PFSK-1 (cell line): ENCODE data around the gene KCNIP1.

Experiments used
- FOXP2 ChIP-seq: optimal IDR thresholded peaks from 2 replicates; pipeline ENCODE3; 2011; ENCODE audit warnings: borderline replicate concordance, control low read depth, inconsistent platforms; ENCODE audit not compliant: insufficient read depth; ENCODE audit errors: extremely low read length, extremely low read depth
- POLR2AphosphoS5 ChIP-seq: IDR thresholded peaks from 2 replicates; pipeline ENCODE4 v1.6.1; 2012; ENCODE audit warnings: low read depth, mild to moderate bottlenecking, control low read depth, low read length, moderate library complexity
- SIN3A ChIP-seq: IDR thresholded peaks from 2 replicates; pipeline ENCODE4 v1.6.1; 2012; ENCODE audit warnings: mild to moderate bottlenecking, low read length, moderate library complexity, borderline replicate concordance; ENCODE audit not compliant: insufficient read depth
- TAF1 ChIP-seq: IDR thresholded peaks from 2 replicates; pipeline ENCODE4 v1.6.1; 2012; ENCODE audit warnings: low read length, control low read depth, borderline replicate concordance; ENCODE audit not compliant: insufficient read depth
- TF ChIP-seq, protein P1 (sequence below), 2 experiments: IDR thresholded peaks; 2 replicates each; pipeline versions ENCODE4 v1.6.1 to v1.8.0; 2011 to 2012; ENCODE audit warnings: low read depth in 2 of 2, low read length in 2 of 2, control low read depth in 1 of 2, inconsistent platforms in 1 of 2, mild to moderate bottlenecking in 1 of 2, moderate library complexity in 1 of 2; ENCODE audit not compliant: insufficient read depth in 1 of 2

KCNIP1 gene

DNA sequence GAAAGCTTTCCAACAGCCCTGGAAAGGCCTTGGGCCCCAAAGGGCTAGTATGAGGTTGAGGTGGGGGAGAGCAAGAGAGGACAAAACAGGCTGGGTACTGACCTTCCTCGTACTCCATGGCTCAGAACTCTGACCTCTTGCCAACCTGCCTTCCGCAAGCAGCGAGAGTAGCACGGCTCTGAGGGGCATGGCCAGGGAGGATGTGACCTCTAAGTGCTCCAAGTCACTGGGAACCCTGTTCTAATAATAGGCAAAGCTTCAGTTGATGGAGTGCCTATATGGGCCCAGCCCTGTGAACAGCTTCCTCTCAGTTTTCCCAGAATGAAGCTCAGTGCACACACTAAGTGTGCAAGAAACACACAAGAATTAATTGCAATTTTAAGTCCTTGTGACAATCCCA, 152.1 kb downstream of the KCNIP1 start:
- TF ChIP-seq SIN3A (no peak), FOXP2 (no peak), TAF1 (no peak), POLR2AphosphoS5 (no peak)
- TF ChIP-seq, protein P1, sequence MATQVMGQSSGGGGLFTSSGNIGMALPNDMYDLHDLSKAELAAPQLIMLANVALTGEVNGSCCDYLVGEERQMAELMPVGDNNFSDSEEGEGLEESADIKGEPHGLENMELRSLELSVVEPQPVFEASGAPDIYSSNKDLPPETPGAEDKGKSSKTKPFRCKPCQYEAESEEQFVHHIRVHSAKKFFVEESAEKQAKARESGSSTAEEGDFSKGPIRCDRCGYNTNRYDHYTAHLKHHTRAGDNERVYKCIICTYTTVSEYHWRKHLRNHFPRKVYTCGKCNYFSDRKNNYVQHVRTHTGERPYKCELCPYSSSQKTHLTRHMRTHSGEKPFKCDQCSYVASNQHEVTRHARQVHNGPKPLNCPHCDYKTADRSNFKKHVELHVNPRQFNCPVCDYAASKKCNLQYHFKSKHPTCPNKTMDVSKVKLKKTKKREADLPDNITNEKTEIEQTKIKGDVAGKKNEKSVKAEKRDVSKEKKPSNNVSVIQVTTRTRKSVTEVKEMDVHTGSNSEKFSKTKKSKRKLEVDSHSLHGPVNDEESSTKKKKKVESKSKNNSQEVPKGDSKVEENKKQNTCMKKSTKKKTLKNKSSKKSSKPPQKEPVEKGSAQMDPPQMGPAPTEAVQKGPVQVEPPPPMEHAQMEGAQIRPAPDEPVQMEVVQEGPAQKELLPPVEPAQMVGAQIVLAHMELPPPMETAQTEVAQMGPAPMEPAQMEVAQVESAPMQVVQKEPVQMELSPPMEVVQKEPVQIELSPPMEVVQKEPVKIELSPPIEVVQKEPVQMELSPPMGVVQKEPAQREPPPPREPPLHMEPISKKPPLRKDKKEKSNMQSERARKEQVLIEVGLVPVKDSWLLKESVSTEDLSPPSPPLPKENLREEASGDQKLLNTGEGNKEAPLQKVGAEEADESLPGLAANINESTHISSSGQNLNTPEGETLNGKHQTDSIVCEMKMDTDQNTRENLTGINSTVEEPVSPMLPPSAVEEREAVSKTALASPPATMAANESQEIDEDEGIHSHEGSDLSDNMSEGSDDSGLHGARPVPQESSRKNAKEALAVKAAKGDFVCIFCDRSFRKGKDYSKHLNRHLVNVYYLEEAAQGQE (IDR thresholded peaks at IDR 0.05; ENCODE audit: insufficient read depth in 1 of 2, low read depth in 2 of 2, low read length in 2 of 2), result no peak

DNA sequence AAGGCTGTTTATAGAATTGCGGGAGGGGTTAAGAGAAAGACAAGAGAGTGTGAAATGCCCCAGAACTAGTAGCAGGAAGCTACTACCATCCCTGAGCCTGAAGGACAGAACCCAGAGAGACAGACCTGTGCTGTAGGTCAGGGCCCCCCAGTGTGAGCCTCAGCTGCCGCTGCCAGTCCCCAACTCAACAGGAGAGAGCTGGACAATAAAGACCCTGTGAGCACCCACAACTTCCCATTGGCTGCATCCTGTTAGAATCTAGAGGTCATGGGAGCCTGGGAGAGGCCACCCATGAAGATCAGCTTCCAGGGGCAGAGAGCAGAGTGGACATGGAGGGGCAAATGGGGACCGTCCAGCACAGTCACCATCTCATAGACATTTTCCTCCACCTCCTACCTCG, 152.5 kb downstream of the KCNIP1 start:
- no peak for TF ChIP-seq TAF1
- no peak for TF ChIP-seq POLR2AphosphoS5
- no peak for TF ChIP-seq SIN3A
- no peak for TF ChIP-seq FOXP2
- TF ChIP-seq, protein P1 (IDR thresholded peaks at IDR 0.05; ENCODE audit: insufficient read depth in 1 of 2, low read depth in 2 of 2, low read length in 2 of 2), result no peak

DNA sequence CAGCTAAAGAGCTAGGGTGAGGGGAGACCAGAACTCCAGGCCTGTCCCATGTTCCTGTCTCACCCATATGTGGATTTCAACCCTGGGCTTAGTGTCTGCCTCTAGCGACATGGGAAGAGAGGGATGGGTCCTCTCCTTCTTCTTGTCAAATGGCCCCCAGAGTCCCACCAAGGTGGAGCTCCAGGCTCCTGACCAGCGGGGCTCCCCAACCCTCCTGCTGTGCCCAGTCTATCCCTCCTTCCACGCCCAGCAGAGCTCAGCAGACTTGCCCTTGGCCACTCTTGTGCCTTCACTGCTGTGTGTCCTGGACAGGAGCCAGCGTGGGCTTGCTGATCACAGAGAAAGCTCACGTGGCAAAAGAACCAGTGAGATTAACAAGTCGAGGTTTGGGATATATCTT, 156.7 kb downstream of the KCNIP1 start:
- no peak for TF ChIP-seq TAF1
- TF ChIP-seq POLR2AphosphoS5, result no peak
- no peak for TF ChIP-seq FOXP2
- TF ChIP-seq, protein P1 (IDR thresholded peaks at IDR 0.05; ENCODE audit: insufficient read depth in 1 of 2, low read depth in 2 of 2, low read length in 2 of 2), result no peak
- no peak for TF ChIP-seq SIN3A

DNA sequence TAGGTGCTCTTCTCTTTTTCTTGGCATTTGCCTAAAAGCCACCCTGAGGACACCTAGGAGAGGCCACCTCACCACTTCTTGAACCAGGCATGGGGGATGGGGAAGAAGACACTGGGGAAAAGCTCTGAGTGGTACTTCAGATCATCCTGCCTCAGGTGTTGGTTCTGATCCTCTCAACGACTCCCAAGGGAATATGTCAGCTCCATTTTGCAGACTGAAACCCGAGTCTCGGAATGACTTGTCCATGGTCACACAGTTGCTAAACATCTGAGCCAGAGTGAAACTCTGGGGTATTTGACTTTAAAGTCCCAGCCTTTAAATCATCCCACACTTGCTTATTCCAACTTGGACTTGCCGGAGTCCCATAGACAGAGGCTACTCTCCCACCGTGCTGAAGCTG, 159.1 kb downstream of the KCNIP1 start:
- no peak for TF ChIP-seq SIN3A

- TF ChIP-seq TAF1, result no peak
- TF ChIP-seq POLR2AphosphoS5, result no peak
- no peak for TF ChIP-seq FOXP2
- TF ChIP-seq, protein P1 (IDR thresholded peaks at IDR 0.05; ENCODE audit: insufficient read depth in 1 of 2, low read depth in 2 of 2, low read length in 2 of 2), result no peak
- no peak for TF ChIP-seq SIN3A
These were observed 175.0 kb downstream of the KCNIP1 start for GRCh38 chr5:170678811-170679210.
